HEK293 (cell line): ENCODE data around the gene CABP4.

Experiments used
- SP2 ChIP-seq: fragments of 450-650 bp; formaldehyde crosslinking; IDR thresholded peaks from 2 replicates; pipeline ENCODE4 v1.5.1; 2016; ENCODE audit warnings: missing biosample characterization, missing genetic modification characterization
- ZBTB49 ChIP-seq: fragments of 450-650 bp; formaldehyde crosslinking; IDR thresholded peaks from 2 replicates; pipeline ENCODE4 v1.5.1; 2016; ENCODE audit warnings: missing biosample characterization, missing genetic modification characterization, low read depth
- ZEB2 ChIP-seq: fragments of 450-650 bp; formaldehyde crosslinking; IDR thresholded peaks from 2 replicates; pipeline ENCODE4 v1.5.1; 2016; ENCODE audit warnings: missing biosample characterization, missing genetic modification characterization
- ZFP3 ChIP-seq: fragments of 450-650 bp; formaldehyde crosslinking; IDR thresholded peaks from 2 replicates; pipeline ENCODE4 v1.5.1; 2016; ENCODE audit warnings: low read depth, missing biosample characterization, missing genetic modification characterization
- ZNF10 ChIP-seq: fragments of 450-650 bp; formaldehyde crosslinking; IDR thresholded peaks from 2 replicates; pipeline ENCODE4 v1.5.1; 2017; ENCODE audit warnings: missing biosample characterization, missing genetic modification characterization
- ZNF354C ChIP-seq: fragments of 450-650 bp; formaldehyde crosslinking; IDR thresholded peaks from 2 replicates; pipeline ENCODE4 v1.5.1; 2016; ENCODE audit warnings: missing biosample characterization, missing genetic modification characterization, low read depth, borderline replicate concordance
- ZNF394 ChIP-seq: fragments of 450-650 bp; formaldehyde crosslinking; IDR thresholded peaks from 2 replicates; pipeline ENCODE4 v1.5.1; 2016; ENCODE audit warnings: missing biosample characterization, missing genetic modification characterization, mild to moderate bottlenecking, moderate library complexity, borderline replicate concordance
- ZNF449 ChIP-seq: fragments of 450-650 bp; formaldehyde crosslinking; IDR thresholded peaks from 2 replicates; pipeline ENCODE4 v1.5.1; 2017; ENCODE audit warnings: missing biosample characterization, mild to moderate bottlenecking, missing genetic modification characterization, moderate library complexity
- ZNF664 ChIP-seq: fragments of 450-650 bp; formaldehyde crosslinking; IDR thresholded peaks from 2 replicates; pipeline ENCODE4 v1.5.1; 2016; ENCODE audit warnings: missing biosample characterization, missing genetic modification characterization
- TF ChIP-seq, protein P1 (sequence below): fragments of 450-650 bp; formaldehyde crosslinking; IDR thresholded peaks from 2 replicates; pipeline ENCODE4 v1.5.1; 2016; ENCODE audit warnings: missing biosample characterization, missing genetic modification characterization
- TF ChIP-seq, protein P2 (sequence below): fragments of 450-650 bp; formaldehyde crosslinking; IDR thresholded peaks from 2 replicates; pipeline ENCODE4 v1.5.1; 2016; ENCODE audit warnings: missing biosample characterization, missing genetic modification characterization

DNA sequence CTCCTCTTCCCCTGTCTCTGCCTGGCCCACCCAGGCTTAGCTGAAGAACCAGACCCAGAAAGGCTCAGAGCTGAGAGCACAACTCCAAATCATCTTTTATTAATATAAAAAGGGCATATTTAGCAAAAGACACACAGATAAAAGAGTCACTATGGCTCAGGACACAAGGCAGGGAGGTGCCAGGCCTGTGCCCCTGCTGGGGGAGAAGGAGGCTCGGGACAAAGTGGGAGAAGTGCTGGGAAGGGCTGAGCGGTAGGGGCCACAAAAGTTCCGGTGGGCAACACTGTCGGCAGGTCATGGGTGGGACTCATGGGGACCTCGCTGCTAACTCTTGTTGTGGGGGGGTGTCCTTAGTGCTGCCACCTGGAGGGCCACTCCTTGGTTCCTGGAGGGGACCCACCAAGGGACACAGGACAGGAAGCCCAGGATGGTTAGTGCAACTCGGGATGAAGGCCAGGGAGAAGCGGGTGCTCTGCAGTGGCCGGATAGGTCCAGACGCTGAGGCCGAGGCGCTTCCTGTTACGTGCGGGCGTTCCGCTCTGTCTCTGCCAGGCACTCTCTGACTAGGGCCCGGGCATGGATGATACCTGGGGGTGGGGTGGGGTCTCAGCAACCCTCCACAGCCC lies 51.4 kb downstream of the CABP4 start:
- TF ChIP-seq, protein P1, sequence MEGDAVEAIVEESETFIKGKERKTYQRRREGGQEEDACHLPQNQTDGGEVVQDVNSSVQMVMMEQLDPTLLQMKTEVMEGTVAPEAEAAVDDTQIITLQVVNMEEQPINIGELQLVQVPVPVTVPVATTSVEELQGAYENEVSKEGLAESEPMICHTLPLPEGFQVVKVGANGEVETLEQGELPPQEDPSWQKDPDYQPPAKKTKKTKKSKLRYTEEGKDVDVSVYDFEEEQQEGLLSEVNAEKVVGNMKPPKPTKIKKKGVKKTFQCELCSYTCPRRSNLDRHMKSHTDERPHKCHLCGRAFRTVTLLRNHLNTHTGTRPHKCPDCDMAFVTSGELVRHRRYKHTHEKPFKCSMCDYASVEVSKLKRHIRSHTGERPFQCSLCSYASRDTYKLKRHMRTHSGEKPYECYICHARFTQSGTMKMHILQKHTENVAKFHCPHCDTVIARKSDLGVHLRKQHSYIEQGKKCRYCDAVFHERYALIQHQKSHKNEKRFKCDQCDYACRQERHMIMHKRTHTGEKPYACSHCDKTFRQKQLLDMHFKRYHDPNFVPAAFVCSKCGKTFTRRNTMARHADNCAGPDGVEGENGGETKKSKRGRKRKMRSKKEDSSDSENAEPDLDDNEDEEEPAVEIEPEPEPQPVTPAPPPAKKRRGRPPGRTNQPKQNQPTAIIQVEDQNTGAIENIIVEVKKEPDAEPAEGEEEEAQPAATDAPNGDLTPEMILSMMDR (tag by site-specific recombination), result no peak
- TF ChIP-seq ZBTB49 (tag by site-specific recombination) (no peak), SP2 (no peak), ZEB2 (tag by site-specific recombination) (no peak), ZNF394 (no peak), ZNF354C (tag by site-specific recombination) (no peak), ZNF10 (tag by site-specific recombination) (no peak), ZNF449 (no peak), ZFP3 (no peak), ZNF664 (tag by site-specific recombination) (no peak)
- TF ChIP-seq, protein P2, sequence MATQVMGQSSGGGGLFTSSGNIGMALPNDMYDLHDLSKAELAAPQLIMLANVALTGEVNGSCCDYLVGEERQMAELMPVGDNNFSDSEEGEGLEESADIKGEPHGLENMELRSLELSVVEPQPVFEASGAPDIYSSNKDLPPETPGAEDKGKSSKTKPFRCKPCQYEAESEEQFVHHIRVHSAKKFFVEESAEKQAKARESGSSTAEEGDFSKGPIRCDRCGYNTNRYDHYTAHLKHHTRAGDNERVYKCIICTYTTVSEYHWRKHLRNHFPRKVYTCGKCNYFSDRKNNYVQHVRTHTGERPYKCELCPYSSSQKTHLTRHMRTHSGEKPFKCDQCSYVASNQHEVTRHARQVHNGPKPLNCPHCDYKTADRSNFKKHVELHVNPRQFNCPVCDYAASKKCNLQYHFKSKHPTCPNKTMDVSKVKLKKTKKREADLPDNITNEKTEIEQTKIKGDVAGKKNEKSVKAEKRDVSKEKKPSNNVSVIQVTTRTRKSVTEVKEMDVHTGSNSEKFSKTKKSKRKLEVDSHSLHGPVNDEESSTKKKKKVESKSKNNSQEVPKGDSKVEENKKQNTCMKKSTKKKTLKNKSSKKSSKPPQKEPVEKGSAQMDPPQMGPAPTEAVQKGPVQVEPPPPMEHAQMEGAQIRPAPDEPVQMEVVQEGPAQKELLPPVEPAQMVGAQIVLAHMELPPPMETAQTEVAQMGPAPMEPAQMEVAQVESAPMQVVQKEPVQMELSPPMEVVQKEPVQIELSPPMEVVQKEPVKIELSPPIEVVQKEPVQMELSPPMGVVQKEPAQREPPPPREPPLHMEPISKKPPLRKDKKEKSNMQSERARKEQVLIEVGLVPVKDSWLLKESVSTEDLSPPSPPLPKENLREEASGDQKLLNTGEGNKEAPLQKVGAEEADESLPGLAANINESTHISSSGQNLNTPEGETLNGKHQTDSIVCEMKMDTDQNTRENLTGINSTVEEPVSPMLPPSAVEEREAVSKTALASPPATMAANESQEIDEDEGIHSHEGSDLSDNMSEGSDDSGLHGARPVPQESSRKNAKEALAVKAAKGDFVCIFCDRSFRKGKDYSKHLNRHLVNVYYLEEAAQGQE (tag by site-specific recombination), result no peak
